T-helper 2 cell (primary cell): ENCODE results near the gene HIPK2.

Source experiments
- DNase-seq, 5 experiments: peaks; one replicate each; pipeline versions ENCODE4 v3.0.0 to v3.0.0-alpha.2; 2012 to 2022

The HIPK2 gene

DNA sequence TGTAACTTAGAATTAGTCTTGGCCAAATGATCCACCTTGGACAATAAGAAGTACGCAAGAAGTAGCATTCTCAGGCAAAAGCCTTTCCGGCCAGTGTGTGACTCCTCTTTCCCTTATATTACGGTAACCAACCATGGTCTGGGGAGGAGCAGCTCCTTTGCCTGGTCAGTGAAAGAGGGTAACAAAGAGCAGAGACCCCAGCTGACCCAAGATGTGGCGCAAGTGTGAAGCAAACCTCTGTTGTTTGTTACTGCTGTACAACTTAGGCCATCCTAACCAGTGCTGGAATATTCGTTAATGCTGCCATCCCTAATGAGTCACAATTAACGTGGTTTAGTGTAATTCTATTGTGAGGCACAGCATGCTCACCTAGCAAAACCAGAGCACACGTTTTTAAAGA is 44.0 kb downstream of the HIPK2 start:
- DNase-seq = no peak

- no peak for DNase-seq
Observed at GRCh38 chr7:139732471-139733167, 45.2 kb downstream of the HIPK2 start.

- DNase-seq = no peak
Observed at GRCh38 chr7:139731802-139732470, 45.9 kb downstream of the HIPK2 start.

- DNase-seq = peak in 1 of 5 experiments; percentile 78
Observed at GRCh38 chr7:139730746-139731612, 46.8 kb downstream of the HIPK2 start.

- no peak for DNase-seq
Observed at GRCh38 chr7:139728203-139728602, 49.6 kb downstream of the HIPK2 start.

DNA sequence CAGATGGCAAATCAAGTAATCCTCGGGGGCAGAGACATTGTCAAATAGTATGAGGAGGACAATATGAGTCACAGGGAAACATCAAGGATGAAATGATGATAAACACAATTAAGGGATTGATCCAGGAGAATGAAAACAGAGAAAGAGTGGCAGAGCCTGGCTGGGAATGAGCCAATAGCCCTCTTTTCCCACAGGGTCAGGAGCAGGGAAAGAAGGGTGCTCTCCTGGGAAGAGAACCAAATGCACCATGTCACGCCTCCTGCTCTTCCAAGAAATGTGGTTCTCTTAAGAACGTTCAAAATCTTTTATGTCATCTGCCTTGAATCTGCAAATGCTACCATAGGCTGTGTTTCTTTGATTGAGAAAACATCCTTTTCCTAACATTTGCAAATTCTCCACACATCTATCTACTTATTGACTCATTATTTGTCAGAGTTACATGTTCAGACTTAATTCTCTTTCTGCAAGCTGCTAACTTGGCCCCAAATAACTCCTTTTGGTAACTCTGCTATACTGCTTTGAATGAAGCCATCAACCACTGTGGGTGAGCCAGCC is 50.6 kb downstream of the HIPK2 start:
- no peak for DNase-seq

DNA sequence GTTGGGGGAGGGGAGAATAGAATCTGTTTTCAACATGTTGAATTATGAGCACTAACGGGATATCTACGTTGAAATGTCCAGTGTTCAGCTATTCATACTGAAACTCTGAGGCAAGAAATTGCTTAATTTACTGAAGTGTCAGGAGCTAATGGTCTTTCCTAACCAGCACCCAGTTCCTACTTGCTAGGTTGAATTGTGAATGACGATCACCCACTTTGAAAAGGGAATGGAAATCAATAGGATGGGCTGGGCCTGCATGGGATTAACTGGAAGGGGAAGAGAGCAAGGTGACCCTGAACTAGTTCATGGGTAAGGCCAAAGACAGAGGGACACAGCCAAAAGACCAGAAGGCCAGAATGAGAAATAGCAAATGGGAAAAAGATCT is 51.3 kb downstream of the HIPK2 start:
- DNase-seq = no peak

GRCh38 chr7:139725858-139726484 is 51.8 kb downstream of the HIPK2 start:
- no peak for DNase-seq

DNA sequence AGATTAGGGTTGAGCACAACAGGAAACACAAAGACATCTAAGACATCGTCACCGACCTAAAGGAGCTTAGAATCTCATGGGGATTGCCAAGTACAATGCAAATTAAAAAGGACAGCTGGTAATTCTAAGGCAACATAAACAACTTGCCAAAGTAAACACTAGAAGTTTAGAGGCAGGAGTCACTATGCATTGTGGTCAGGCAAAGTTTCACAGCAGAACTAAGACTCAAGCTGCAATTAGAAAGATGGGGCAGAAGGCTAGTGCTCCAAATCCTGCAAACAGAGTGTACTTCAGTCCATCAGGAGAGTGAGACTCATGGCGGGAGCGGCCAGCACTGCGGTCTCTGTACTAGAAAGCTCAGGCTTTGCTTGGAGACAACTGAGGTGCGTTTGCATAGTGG is 52.7 kb downstream of the HIPK2 start:
- DNase-seq = peak in 1 of 5 experiments; percentile 25

DNA sequence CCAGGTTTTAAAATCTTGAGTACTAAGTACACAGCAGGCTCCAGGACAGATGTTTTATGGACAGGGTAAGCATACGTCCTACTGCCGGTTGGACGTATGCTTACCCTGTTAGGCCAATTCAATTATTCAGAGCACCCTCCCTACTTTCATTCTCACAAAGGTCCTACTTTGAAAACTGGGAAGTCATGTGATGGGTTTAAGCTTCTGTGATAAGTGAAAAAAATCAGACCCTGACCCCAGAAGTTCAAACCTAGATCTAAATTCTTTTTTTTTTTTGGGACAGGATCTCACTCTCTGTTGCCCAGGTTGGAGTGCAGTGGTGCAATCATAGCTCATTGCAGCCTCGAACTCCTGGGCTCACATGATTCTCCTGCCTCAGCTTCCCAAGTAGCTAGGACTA is 55.2 kb downstream of the HIPK2 start:
- no peak for DNase-seq

GRCh38 chr7:139721821-139722220 is 56.0 kb downstream of the HIPK2 start:
- DNase-seq = no peak

DNA sequence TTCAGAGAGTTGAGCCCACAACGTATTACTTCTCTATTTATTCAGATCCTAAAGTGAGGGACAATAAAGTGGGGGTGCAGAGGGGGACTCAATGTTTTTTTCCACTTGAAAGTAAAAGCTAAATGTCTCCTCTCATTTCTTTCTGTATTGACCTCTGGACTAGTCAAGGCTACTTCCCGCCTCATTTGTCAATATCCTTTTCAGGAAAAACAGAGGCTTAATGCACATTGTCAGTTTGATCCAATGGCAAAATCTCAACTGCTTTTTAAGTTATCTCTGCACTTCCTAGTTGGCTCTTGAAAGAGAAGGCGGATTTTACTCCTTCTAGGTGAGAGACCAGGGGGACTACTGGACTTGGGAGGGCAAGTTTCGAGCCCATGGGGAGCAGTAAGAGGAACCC is 56.4 kb downstream of the HIPK2 start:
- no peak for DNase-seq

DNA sequence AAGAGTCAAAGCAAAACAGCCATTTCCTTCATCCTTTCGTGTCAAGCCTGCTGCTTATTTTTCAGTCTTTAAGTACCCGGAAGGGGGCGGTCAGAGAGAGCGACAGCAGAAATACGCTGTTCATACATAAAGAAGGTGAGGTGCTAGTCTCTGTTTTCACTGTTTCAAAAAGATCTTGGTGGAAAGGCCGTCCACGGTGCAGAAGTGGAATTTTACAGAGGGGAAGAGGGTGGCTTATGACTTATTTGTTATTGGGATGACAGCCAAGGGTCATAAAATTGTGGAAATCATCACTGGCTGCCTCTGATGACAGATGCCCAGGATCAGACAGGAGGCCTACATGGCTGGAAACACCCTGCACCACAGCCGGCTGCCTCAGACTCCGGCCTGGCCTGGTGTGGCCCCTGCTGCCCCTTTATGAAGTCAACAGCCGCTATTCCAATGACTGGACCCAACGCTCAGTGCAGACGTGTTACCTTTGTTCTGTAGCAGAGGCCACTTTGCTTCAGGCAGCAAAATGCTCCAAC is 57.0 kb downstream of the HIPK2 start:
- peak in 1 of 5 experiments; percentile 66 for DNase-seq

DNA sequence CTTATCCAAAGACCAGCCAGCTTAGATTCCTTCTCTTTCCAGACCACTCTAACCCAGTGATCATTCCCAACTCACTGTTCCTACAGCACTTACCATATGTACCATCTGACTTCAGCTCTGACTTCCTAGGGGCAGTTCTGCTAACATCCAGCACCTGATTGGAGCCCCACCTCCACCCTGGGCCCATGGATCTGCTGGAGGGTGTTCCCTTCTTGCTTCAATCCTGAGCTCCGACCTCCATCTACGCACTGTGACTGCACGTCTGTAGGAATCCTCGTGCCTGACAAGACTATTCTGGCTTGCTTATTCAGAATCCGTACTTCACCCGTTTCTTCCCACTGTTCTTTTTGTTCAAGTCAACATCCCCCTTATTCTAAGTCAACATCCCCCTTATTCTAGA is 57.6 kb downstream of the HIPK2 start:
- DNase-seq = no peak

DNA sequence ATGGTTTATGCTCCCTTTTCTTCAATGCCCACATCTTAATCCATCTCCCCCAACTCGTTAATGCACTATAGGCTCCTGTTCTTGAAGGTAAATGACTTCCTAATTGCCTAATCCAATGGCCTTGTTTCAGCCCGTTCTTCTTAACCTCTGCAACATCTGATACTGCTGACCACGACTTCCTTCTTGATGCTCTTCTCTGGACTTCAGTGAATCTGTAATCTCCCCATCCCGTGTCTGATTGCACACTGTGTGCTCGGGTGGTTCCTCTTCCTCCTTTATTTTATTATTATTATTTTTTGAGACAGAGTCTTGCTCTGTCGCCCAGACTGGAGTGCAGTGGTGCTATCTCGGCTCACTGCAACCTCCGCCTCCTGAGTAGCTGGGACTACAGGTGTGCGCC is 58.9 kb downstream of the HIPK2 start:
- DNase-seq = peak in 1 of 5 experiments; percentile 20

DNA sequence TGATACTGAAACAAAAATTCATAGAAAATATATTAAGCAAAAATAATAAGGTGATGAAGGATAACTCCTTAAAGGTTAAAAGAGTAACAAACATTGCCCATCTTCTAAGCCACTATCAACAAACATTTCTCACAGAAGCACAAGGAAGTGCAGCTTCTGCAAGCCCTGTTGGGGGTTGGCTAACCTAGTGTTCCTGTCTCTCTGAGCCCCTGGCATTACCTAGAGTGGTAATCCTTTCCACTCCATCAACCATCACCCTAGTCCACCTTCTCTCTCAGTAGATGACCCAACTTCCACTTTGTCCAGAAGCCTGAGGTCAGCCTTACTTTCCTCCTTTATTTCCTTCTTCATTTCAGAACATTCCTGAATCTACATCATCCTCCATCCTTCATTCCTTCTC is 59.7 kb downstream of the HIPK2 start:
- DNase-seq = no peak

DNA sequence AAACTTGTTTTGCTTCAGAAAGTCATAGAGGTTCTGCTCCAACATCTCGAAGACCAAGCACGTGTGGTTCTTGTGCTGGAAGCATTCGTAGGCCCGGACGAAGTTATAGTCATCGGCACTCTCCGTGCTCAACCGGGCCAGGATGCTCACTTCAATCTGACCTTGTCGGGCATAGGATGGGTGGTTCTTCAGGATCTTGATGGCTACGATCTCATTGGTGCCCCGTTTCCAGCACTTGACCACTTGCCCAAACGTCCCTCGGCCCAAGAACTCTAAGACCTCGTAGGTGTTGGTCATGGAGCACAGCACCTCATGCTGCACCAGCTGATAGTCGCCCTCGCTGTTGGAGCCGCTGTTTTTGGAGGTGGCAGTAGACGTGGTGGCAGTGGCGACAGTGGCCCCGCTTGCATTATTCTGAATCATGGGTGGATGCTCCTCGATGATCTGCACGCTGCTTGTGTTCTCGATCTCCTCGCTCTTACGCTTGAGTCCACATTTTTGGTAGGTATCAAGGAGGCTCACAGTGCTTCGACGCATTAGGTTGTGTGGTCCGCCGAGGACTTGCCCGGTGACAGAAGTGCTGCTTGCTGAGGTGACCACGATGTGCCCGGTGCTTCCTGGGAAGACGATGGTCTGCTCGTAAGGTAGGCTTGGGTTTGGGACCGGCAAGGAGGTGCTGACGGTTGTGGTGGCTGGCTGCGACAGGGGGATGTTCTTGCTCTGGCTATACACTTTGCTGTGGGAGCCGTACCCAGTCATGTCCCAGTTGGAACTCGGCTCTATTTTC is 61.4 kb downstream of the HIPK2 start:
- no peak for DNase-seq

DNA sequence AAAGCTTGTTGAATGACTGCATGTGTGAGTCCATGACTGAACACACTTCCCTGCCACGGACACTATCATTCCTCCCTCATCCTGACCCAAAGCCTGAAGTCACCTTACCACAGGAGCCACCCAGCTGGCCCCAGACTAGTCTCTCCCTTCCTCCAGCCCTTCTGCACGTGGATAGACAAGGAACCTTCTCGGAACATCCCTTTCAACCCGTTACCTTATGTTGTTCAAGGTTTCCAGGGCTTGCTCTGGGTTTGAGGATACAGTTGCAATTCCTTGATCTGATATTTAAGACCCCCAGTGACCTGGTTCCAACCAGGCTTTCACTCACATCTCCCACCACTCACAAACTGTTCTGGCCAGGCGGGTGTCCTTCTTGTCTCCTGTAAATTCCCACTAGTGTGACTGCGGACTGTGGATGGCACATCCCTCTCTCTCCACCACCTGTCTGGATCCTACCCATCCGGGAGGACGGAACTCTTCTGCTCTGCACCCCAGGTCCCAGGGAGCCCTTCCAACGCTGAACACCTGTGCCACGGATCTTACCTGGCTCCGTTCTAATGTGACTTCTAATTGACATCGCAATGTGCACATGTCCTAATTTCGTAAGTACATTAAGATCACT is 62.5 kb downstream of the HIPK2 start:
- DNase-seq = no peak

DNA sequence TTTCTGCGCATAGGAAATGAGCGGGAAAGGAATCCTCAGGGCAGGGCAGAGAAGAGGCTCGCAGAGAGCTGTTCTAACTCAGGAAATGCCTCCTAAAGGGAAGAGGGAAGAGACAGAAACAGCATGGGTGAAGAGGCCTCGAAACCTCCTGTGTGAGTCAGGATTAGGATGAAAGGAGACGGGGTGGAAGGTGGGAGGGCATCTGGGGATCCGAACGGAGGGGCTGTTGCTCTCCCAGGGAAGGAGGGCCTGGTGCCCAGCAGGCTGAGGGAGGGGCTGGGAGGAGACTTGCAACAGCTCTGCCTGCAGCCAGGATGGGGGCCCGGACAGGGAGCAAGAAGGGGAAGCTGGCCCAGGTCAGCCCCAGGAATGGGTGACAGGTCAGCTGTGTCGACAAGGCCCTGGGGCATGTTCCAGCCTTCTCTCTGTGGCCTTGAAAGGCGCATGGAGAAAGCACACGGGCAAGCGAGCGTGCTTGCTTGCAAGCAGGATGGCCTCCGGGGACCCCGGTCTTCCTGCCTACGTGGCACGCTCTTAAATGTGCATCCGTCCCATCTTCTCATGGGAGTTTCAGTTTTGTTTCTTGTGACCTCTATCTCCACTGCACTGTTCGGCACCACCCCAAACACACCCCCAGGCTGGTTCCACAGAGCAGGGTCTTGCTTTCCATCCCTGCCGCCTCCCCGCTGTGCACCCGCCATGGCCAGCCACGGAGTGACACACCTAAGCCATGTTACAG is 63.5 kb downstream of the HIPK2 start:
- DNase-seq = no peak

GRCh38 chr7:139713526-139714162 is 64.2 kb downstream of the HIPK2 start:
- DNase-seq = no peak
